ENCODE results near the gene TMEM87B.

The TMEM87B gene

DNA sequence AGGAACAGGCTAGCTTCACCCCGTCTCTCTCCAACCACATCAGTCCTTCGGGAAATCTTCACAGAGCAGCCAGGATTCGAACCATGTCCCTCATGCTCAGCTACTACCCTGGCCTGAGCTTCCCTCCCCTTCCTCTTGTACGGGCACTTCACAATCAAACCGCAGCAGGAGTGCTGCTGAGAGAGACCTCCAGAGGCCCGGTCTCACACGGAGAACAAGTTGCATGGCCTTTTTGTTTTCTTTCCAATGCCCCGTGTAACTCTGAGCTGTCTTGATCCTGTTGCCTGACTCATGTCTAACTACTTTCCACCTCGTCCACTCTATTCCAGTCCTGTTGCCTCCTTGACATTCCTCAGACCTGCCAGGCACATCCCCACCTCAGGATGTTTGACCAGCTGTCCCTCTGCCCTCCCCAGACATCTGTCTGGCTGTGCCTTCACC, 108.5 kb downstream of the TMEM87B start:
- no peak for DNase-seq (ENCODE audit: low read depth in 1 of 2, low spot score in 1 of 2)

DNA sequence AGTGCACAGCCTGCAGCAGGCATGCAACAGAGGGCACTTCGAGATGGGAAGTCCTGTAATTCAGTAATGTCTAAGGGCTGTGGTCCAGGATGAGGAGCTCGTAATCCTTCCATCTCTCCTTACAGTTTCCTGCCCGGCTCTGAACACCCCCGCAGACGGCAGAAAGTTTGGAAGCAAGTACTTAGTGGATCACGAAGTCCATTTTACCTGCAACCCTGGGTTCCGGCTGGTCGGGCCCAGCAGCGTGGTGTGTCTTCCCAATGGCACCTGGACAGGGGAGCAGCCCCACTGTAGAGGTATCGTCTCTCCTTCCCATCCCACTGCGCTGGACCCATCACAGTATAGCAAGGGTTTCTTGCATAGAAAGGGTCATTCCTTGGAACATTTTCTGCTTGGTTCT, 109.8 kb downstream of the TMEM87B start:
- no peak for DNase-seq (ENCODE audit: low read depth in 1 of 2, low spot score in 1 of 2)

DNA sequence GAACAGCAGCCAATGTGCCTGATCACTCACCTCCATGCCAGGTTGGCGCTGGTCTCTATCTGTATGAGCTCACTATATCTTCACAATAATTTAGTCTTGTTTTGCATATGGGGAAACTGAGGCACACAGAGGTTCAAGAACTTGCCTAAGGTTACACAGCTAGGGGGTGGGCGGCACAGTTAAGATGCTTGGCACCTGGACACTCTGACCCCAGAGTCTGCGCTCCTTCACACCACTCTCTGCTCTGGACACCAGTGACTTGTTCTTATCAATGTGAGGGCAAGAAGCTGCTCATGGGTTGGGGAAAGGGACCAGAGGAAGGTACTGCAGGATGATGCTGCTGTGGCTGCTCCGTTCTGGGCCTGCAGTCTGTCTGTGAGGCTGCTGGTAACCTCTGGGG, 110.2 kb downstream of the TMEM87B start:
- no peak for DNase-seq (ENCODE audit: low read depth in 1 of 2, low spot score in 1 of 2)

DNA sequence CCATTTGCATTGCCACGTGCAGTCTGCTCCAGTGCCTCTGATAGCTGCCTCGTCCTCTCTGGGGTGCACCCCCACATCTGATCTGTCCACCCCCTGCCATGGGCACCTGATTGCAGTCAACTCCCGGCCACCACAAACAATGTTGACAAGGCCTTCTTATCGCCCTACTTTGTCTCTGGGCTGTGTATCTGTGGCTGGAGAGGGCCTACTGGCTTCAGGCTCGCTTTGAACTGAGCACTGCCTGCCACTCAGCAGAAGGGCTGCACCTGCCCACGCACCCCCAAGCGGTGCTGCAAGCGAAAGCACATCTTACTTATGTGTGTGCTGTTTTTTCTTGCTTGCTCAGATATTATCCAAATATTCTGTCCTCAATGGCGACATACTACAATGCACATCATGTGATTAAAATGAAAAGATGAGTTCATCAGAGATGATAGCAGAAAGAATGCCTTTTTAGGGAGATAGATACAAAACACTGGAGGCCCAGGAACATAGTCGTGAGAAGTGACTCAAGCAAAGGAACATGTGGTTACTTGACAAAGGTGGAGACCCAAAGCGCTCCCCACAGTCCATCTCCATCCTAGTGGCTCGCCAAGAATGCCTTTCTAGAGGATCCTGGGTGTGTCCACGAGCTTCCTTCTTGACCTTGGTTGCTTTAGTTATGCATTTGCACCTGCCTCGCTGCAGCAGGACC, 111.9 kb downstream of the TMEM87B start:
- DNase-seq (ENCODE audit: low read depth in 1 of 2, low spot score in 1 of 2), result no peak

DNA sequence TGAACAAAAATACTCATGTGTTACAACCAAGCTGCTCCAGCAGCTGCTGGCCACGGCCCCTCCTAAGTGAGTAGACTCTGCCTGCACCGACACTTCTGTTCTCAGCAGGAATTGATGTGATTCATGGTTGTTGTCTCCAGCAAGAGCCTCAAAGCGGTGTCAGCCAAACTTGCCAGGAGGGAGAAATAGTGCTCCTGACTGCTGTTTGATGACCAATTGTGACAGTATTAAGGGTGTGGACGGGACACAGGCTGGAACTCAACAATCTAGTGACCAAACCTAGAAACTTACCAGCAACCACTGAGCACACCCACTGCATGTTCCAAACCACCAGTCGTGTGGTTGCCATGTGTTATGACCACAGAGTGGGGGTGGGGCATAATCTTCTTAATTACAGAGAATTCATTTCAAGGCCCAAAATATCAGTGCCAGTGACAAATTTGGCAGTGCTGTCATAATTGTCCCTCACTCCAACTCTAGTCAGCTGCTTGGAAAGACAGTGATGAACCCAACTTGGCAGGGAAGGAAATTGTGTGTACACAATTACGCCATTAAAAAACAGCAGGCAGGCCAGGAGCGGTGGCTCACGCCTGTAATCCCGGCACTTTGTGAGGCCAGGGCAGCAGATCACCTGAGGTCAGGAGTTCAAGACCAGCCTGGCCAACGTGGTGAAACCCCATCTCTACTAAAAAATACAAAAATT, 113.5 kb downstream of the TMEM87B start:
- no peak for DNase-seq (ENCODE audit: low read depth in 1 of 2, low spot score in 1 of 2)

Data from activated CD4-positive, alpha-beta T cell treated with anti-CD3 and anti-CD28 coated beads, Interleukin-2, amount 50 U/mL, for 24 hours (primary cell).